ENCODE measurements around the gene USF2.
A peak's percentile ranks its signal among the peaks of the same experiment; 100 is the strongest.

The USF2 gene

DNA sequence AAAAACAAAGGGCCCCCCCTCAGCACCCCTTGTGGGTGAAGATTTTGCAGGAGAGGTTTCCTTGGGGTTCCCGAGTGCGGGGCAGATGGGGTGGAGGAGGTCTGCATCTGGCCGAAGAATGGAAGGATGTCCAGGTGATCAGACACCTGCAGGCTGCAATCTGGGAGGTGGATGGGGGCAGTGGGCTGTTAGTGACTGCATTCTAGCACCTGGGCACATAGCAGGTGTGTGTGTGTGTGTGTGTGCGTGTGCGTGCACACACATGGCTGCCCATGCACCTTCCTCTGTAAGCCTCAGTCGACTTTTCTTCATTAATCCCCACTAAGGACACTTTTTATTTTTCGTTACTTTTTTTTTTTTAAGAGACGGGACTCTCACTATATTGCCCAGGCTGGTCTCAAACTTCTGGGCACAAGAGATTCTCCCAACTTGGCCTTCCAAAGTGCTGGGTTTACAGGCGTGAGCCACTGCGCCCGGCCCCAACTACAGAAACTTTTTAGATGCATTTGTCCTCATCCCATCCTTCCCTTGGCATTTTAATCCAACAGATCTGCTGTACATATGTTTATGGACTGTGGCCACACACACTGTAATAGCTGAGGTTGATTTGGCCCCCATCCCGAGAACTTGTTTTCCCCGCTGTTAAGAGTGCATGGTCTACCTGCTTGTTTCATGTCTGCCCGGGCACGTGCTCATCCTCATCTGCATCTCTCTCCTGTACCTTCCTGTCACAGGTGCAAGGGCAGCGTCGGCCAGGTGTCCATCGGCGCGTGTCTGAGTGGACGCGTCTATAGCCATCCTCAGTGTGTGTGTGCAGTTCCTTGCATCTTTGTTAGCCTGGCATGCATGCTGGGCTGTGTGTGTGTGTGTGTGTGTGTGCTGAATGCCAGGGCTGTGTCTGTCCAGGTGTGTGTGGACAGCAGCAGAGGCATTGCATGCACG lies 23.9 kb downstream of the USF2 start:
- Mint-ChIP-seq H3K4me1 (peaks cover 8% of the 10 kb centered on the region), H3K36me3 (no peaks in the 10 kb centered on the region), H3K27ac (no peak overlapping the region), H3K9me3 (no peaks in the 10 kb centered on the region), H3K27me3 (peaks cover 40% of the 10 kb centered on the region), H3K4me3 (no peak overlapping the region)
- DNase-seq: no peak
- CTCF ChIA-PET: no interaction called here

DNA sequence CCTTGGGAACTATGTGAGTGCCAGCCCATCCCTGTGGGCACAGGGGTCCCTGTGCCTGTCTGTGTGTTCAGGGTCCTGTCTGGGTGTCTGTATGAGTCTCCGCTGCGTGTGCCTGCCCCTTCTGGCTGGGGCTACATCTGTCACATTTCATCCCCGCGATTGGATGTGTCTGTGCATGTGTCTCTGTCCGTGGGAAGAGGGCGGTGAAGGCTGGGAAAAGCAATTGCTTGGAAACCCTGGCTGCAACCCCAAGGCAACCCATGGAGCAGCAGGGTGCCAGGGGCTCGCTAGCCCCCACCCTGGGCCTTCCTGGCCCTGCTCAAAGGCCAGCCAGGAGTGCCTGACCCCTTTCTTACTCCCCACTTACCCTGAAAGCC lies 24.6 kb downstream of the USF2 start:
- CTCF ChIA-PET: no interaction called here
- no peak overlapping the region for H3K27ac Mint-ChIP-seq
- H3K4me1 Mint-ChIP-seq: peaks cover 8% of the 10 kb centered on the region
- no peak overlapping the region for H3K4me3 Mint-ChIP-seq
- no peak for DNase-seq
- no peaks in the 10 kb centered on the region for H3K36me3 Mint-ChIP-seq
- no peaks in the 10 kb centered on the region for H3K9me3 Mint-ChIP-seq
- H3K27me3 Mint-ChIP-seq: peaks cover 40% of the 10 kb centered on the region

DNA sequence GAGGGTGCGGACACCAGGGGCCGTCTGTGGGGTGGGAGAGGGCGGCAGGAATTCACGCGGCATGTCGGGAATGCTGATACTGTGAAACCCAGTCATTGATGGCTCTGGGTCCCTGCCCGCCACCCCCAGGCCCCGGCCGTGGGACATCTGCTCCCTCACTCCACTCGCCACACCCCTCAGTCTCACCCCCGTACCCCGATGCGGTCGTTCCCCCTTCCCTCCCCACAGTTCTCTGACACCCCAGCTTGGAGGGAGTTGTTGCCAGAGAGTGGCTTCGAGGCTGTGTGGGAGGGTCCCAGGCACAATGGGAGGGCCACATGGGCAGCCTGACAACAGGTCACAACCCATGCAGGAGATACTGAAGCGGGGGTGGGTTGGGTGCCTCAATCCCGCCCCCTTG lies 25.0 kb downstream of the USF2 start:
- H3K27me3 Mint-ChIP-seq: peaks cover 40% of the 10 kb centered on the region
- no peak overlapping the region for H3K4me3 Mint-ChIP-seq
- CTCF ChIA-PET: no interaction called here

DNA sequence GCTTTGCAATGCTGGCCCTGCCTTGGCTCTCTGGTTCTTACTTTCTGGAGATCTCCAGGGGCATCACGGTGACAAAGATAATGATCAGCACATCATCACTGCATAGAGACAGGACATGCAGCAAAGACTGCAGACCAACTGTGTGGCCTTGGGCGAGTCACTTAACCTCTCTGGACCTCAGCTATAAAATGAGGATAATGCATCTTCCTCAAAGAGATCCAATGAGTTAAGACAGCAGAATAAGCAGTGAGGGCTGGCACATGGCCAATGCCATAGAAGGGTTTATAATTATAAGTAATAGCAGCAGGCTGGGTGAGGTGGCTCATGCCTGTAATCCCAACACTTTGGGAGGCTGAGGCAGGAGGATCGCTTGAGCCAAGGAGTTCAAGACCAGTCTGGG lies 25.6 kb downstream of the USF2 start:
- Mint-ChIP-seq H3K36me3 (no peaks in the 10 kb centered on the region), H3K4me3 (no peak overlapping the region), H3K27ac (no peak overlapping the region), H3K27me3 (peaks cover 39% of the 10 kb centered on the region), H3K4me1 (peaks cover 8% of the 10 kb centered on the region), H3K9me3 (no peaks in the 10 kb centered on the region)
- CTCF ChIA-PET: no interaction called here
- DNase-seq: no peak

More for the DNA sequence above, 25.0 kb downstream of the USF2 start:
- Mint-ChIP-seq H3K27ac (no peak overlapping the region), H3K9me3 (no peaks in the 10 kb centered on the region), H3K36me3 (no peaks in the 10 kb centered on the region), H3K4me1 (peaks cover 8% of the 10 kb centered on the region)
- no peak for DNase-seq

DNA sequence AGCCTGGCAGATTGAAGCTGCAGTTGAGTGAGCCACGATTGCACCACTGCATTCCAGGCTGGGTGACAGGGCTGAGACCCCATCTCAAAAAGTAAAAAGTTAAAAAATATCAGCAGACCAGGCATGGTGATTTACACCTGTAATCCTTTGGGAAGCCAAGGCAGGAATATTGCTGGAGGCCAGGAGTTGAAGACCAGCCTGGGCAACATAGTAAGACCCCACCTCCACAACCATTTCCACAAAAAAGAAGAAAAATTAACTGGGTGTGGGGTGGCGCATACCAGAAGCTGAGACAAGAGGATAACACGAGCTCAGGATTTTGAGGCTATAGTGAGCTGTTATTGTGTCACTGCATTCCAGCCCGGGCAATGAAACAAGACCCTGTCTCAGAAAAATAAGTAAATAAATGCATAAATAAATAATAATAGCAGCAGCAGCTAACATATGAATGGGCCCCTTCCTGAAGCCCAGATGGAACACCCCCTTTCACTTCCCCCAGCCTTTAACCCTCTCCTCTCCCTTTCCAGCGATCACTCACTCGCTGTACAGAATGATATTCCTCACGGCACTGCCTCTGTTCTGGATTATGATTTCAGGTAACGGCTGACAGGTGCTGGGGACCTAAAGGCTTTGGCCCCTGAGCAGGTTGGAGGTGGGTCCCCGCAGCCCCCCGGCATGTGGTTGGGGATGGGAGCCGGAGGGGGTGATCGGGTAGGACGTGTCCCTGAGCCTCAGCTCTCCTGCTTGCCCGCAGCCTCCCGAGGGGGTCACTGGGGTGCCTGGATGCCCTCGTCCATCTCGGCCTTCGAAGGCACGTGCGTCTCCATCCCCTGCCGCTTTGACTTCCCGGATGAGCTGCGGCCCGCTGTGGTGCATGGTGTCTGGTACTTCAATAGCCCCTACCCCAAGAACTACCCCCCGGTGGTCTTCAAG lies 26.4 kb downstream of the USF2 start:
- H3K27ac Mint-ChIP-seq: no peak overlapping the region
- H3K27me3 Mint-ChIP-seq: peaks cover 34% of the 10 kb centered on the region
- H3K9me3 Mint-ChIP-seq: no peaks in the 10 kb centered on the region
- peaks cover 8% of the 10 kb centered on the region for H3K4me1 Mint-ChIP-seq
- no peaks in the 10 kb centered on the region for H3K36me3 Mint-ChIP-seq
- CTCF ChIA-PET: interaction anchor here (0.9 kb wide), 1 partner anchor 18 kb away, joined by 3 read pairs; no protein-coding TSS in a partner anchor
- DNase-seq: no peak
- no peak overlapping the region for H3K4me3 Mint-ChIP-seq

DNA sequence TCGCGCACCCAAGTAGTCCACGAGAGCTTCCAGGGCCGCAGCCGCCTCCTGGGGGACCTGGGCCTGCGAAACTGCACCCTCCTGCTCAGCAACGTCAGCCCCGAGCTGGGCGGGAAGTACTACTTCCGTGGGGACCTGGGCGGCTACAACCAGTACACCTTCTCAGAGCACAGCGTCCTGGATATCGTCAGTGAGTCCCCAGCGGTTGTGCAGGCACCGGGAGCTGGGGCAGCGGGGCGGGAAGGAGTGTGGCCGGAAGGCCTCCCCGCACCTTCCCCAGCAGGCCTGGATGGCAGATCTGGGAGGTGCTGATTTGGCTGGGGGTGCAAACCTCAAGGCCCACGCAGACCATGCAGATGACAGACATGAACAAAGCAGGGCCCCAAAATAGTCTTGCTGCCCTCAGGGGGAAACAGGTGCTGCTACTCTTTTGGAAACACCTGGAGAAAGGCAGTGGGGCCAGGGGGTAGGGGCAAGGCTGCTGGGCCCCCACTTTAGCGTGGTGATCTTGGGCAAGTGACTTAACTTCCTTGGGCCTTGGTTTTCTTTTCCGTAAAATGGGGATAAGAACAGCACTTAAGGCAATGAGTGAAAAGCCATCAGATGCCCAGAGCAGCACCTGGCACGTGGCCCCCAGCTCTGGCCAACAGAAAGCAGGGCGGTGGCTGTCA lies 27.2 kb downstream of the USF2 start:
- H3K9me3 Mint-ChIP-seq: no peaks in the 10 kb centered on the region
- peak; percentile 62 for DNase-seq
- H3K27ac Mint-ChIP-seq: peak overlapping the region; percentile 16
- H3K27me3 Mint-ChIP-seq: peaks cover 26% of the 10 kb centered on the region
- CTCF ChIA-PET: interaction anchor here (0.9 kb wide), 1 partner anchor 18 kb away, joined by 3 read pairs; no protein-coding TSS in a partner anchor
- H3K4me1 Mint-ChIP-seq: peaks cover 8% of the 10 kb centered on the region
- no peaks in the 10 kb centered on the region for H3K36me3 Mint-ChIP-seq
- no peak overlapping the region for H3K4me3 Mint-ChIP-seq

DNA sequence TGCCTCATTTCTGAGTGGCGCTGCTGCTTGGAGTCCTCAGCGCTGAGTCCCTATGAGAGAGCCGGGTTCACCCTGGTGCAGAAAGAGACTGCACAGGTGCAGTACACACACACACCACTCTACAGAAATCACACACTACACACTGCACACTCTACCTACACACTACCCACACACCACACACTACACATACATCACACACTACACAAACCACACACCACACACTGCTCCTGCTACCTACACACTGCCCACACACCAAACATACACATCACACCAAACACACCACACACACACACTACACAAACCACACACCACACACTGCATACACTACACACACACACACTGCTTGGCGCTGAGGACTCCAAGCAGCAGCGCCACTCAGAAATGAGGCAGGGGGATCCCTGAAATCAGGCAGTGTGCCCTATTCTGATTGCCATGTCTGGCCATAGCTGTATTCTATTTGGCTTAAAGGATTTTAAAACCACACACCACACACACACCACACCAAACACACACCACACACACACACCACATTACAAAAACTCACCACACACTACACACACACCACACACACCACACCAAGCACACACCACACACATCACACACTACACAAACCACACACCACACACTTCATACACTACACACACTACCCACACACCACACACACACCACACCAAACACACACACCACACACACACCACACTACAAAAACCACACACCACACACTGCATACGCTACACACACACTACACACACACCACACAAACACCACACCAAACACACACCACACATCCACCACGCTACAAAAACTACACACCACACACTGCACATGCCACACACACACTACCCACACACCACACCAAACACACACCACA lies 28.1 kb downstream of the USF2 start:
- Mint-ChIP-seq H3K27ac (no peak overlapping the region), H3K4me1 (peaks cover 8% of the 10 kb centered on the region), H3K27me3 (peaks cover 16% of the 10 kb centered on the region), H3K36me3 (no peaks in the 10 kb centered on the region), H3K9me3 (no peaks in the 10 kb centered on the region), H3K4me3 (no peak overlapping the region)
- CTCF ChIA-PET: no interaction called here
- DNase-seq: no peak

DNA sequence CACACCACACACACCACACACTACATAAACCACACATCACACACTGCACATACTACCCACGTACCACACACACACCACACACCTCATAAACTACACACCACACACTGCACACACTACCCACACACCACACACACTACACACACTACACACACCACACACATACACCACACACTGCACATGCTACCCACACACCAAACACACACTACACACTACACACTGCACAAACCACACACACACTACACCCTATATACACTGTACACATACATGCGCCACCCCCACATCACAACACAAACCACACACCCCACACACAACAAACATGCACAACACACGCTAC lies 28.7 kb downstream of the USF2 start:
- no peak for DNase-seq
- Mint-ChIP-seq H3K4me1 (peaks cover 8% of the 10 kb centered on the region), H3K27ac (no peak overlapping the region), H3K27me3 (peaks cover 16% of the 10 kb centered on the region), H3K4me3 (no peak overlapping the region), H3K36me3 (no peaks in the 10 kb centered on the region), H3K9me3 (no peaks in the 10 kb centered on the region)
- CTCF ChIA-PET: no interaction called here

DNA sequence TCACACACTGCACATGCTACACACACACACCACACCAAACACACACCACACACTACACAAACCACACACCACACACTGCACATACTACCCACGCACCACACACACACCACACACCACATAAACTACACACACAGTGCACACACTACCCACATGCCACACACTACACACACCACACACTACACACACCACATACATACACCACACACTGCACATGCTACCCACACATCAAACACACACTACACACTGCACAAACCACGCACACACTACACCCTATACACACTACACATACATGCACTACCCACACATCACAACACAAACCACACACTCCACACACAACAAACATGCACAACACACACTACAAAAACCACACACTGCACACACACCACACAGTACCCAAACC lies 29.2 kb downstream of the USF2 start:
- Mint-ChIP-seq H3K4me1 (peaks cover 8% of the 10 kb centered on the region), H3K4me3 (no peak overlapping the region), H3K36me3 (no peaks in the 10 kb centered on the region), H3K9me3 (no peaks in the 10 kb centered on the region), H3K27me3 (peaks cover 16% of the 10 kb centered on the region), H3K27ac (no peak overlapping the region)
- CTCF ChIA-PET: no interaction called here
- DNase-seq: no peak

DNA sequence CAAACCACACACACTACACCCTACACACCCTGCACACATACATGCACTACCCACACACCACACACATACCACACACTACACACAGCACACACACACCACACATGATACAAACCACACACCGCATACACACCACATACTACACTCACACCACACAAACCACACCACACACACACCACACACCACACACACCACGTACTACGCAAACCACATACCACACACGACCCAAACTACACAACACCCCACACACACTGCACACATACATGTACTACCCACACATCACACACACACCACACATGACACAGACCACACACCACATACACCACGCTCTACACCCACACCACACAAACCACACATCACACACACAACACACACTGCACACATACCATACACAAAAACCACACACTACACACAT lies 29.8 kb downstream of the USF2 start:
- H3K36me3 Mint-ChIP-seq: no peaks in the 10 kb centered on the region
- no peak overlapping the region for H3K27ac Mint-ChIP-seq
- DNase-seq: no peak
- H3K4me1 Mint-ChIP-seq: peaks cover 8% of the 10 kb centered on the region
- no peak overlapping the region for H3K4me3 Mint-ChIP-seq
- CTCF ChIA-PET: no interaction called here
- H3K27me3 Mint-ChIP-seq: peaks cover 16% of the 10 kb centered on the region
- no peaks in the 10 kb centered on the region for H3K9me3 Mint-ChIP-seq

DNA sequence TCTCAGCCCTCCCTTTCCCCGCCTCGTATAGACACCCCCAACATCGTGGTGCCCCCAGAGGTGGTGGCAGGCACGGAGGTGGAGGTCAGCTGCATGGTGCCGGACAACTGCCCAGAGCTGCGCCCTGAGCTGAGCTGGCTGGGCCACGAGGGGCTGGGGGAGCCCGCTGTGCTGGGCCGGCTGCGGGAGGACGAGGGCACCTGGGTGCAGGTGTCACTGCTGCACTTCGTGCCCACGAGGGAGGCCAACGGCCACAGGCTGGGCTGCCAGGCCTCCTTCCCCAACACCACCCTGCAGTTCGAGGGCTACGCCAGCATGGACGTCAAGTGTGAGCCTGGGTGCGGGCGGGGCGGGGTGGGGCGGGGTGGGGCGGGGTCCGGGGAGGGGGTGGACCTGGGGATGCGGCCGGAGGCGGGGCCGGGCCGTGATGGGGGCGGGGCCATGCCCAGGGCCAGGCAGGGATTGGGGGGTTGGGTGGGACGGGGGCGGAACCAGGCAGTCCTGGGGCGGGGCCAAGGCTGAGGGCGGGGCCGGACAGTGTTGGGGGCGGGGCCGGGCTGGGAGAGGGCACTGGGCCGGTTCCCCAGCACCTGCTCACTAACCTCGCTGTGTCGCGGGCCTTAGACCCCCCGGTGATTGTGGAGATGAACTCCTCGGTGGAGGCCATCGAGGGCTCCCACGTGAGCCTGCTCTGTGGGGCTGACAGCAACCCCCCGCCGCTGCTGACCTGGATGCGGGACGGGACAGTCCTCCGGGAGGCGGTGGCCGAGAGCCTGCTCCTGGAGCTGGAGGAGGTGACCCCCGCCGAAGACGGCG lies 31.0 kb downstream of the USF2 start:
- CTCF ChIA-PET: no interaction called here
- Mint-ChIP-seq H3K4me3 (no peak overlapping the region), H3K27ac (no peak overlapping the region), H3K4me1 (peaks cover 8% of the 10 kb centered on the region), H3K27me3 (peaks cover 13% of the 10 kb centered on the region), H3K9me3 (no peaks in the 10 kb centered on the region), H3K36me3 (no peaks in the 10 kb centered on the region)
- DNase-seq: no peak

DNA sequence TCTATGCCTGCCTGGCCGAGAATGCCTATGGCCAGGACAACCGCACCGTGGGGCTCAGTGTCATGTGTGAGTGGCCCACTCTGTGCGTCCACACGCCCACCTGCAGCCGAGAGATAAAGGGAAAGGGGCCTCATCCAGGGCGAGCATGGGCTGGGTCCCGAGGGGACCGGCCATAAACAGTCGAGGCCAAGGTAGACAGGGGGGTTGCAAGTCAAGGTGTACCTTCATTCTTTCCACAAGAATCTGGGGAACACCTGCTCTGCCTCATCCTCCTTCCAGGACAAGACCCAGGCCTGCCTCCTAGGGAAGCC lies 31.5 kb downstream of the USF2 start:
- no peak overlapping the region for H3K4me3 Mint-ChIP-seq

DNA sequence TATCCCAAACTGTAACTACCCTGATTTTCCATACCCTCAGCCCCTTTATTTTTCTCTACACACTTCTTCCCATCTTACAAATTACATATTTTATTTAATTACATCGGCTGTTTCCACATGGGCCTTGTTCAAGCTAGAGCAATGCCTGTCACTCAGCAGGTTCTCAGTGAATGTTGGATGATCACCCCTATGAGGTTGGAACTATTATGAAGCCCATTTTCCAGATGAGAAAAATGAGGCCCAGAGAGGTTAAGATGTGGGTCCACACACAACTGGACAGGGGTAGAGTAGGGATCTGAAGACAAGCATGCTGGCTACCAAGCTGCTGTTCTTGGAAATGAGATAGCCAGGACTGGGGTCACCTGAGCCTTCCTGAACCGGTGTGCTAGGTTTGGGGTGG lies 33.2 kb downstream of the USF2 start:
- no peaks in the 10 kb centered on the region for H3K4me1 Mint-ChIP-seq
- CTCF ChIA-PET: no interaction called here
- H3K27ac Mint-ChIP-seq: no peak overlapping the region
- peaks cover 11% of the 10 kb centered on the region for H3K27me3 Mint-ChIP-seq
- H3K4me3 Mint-ChIP-seq: no peak overlapping the region
- no peaks in the 10 kb centered on the region for H3K9me3 Mint-ChIP-seq
- no peak for DNase-seq
- H3K36me3 Mint-ChIP-seq: no peaks in the 10 kb centered on the region

More for the DNA sequence above, 31.5 kb downstream of the USF2 start:
- DNase-seq: no peak
- Mint-ChIP-seq H3K4me1 (peaks cover 8% of the 10 kb centered on the region), H3K36me3 (no peaks in the 10 kb centered on the region), H3K27ac (no peak overlapping the region), H3K9me3 (no peaks in the 10 kb centered on the region), H3K27me3 (peaks cover 17% of the 10 kb centered on the region)
- CTCF ChIA-PET: no interaction called here
